SK-N-SH (cell line): ENCODE measurements around the gene SERPINE2.

Source experiments
- CTCF ChIP-seq: fragments of 200-600 bp; sonication (generic); IDR thresholded peaks from 2 replicates; pipeline ENCODE4 v1.6.1; 2017; ENCODE audit warnings: antibody characterized with exemption, mild to moderate bottlenecking, moderate library complexity
- EZH2phosphoT487 ChIP-seq: fragments of 200-600 bp; sonication (generic); IDR thresholded peaks from 2 replicates; pipeline ENCODE4 v1.6.1; 2017; ENCODE audit warnings: low read depth, mixed run types, mild to moderate bottlenecking, antibody characterized with exemption, moderate library complexity, borderline replicate concordance
- FOXM1 ChIP-seq: IDR thresholded peaks from 2 replicates; pipeline ENCODE4 v1.4.0; 2012; ENCODE audit warnings: low read depth, mild to moderate bottlenecking

GRCh38 chr2:223956300-223956699 lies 82.8 kb downstream of the SERPINE2 start:
- TF ChIP-seq CTCF (no peak), FOXM1 (no peak), EZH2phosphoT487 (no peak)
